Left ventricle myocardium inferior (tissue), 1 donor: ENCODE measurements around the gene EEFSEC. TPM values are rescaled to one million over a fixed set of nuclear protein-coding genes. Genes with fewer than 3 reads are reported as not detected.
"Not testable (repeated sequence)": the region's sequence is repeated elsewhere in the genome, so short reads cannot be mapped to it uniquely, and the experiment has no call there.

Source experiments
- DNase-seq: peaks from one replicate; pipeline ENCODE4 v3.0.0-alpha.2; 2020
- H3K27ac ChIP-seq: fragments of 200-600 bp; replicated peaks from 2 replicates; pipeline ENCODE4 v1.8.0; 2021
- H3K27me3 ChIP-seq: fragments of 200-600 bp; 2 replicates; pipeline ENCODE4 v1.8.0; 2021; ENCODE audit warnings: low read depth
- H3K36me3 ChIP-seq: fragments of 200-600 bp; 2 replicates; pipeline ENCODE4 v1.8.0; 2021
- H3K4me1 ChIP-seq: fragments of 200-600 bp; 2 replicates; pipeline ENCODE4 v1.8.0; 2021
- H3K4me3 ChIP-seq: fragments of 200-600 bp; 2 replicates; pipeline ENCODE4 v1.8.0; 2021; ENCODE audit warnings: mild to moderate bottlenecking, moderate library complexity
- H3K9me3 ChIP-seq: fragments of 200-600 bp; replicated peaks from 2 replicates; pipeline ENCODE4 v1.8.0; 2021
- CTCF ChIP-seq: fragments of 200-600 bp; IDR thresholded peaks from 2 replicates; pipeline ENCODE4 v1.8.0; 2021; ENCODE audit warnings: antibody characterized with exemption, mild to moderate bottlenecking, borderline replicate concordance
- intact Hi-C: fragments of 100-400 bp; cut with micrococcal nuclease; formaldehyde crosslinking; loops from one replicate; pipeline ENCODE4 v1.11.0; 2022
- total RNA-seq: library from RNA; stranded (reverse); fragmentation: NEBNext Ultra II Directional; extraction: Animal tissue kit (Norgen Biotek cat#: 25700); gene quantifications from one replicate; pipeline ENCODE4 v1.2.1, GENCODE V29; 2021
- donor health status: DM: no; HTN: yes; CAD: no; lungs with severe emphysema.

EEFSEC gene
- total RNA-seq, 1 donor from 2014 or later = 23.7 TPM

GRCh38 chr3:128146201-128146600 lies 7.1 kb upstream of the EEFSEC start:
- no peaks in the 10 kb centered on the region for H3K27me3 ChIP-seq
- no peaks in the 10 kb centered on the region for H3K36me3 ChIP-seq
- no peak overlapping the region for H3K27ac ChIP-seq
- intact Hi-C loops = no loop called here
- DNase-seq = no peak
- no peak overlapping the region for H3K4me3 ChIP-seq
- no peaks in the 10 kb centered on the region for H3K9me3 ChIP-seq
- no peak for TF ChIP-seq CTCF
- H3K4me1 ChIP-seq = no peaks in the 10 kb centered on the region

- peak; percentile 35 for DNase-seq
- no peak overlapping the region for H3K27ac ChIP-seq
- no peaks in the 10 kb centered on the region for H3K36me3 ChIP-seq
These were observed 3.6 kb upstream of the EEFSEC start for GRCh38 chr3:128149650-128150049.

GRCh38 chr3:128151758-128152274 lies 1.5 kb upstream of the EEFSEC start:
- intact Hi-C loops = no loop called here

More at GRCh38 chr3:128149650-128150049, 3.6 kb upstream of the EEFSEC start:
- Histone ChIP-seq H3K4me1 (peaks cover 17% of the 10 kb centered on the region), H3K4me3 (no peak overlapping the region), H3K9me3 (no peaks in the 10 kb centered on the region), H3K27me3 (no peaks in the 10 kb centered on the region)
- no peak for TF ChIP-seq CTCF
- intact Hi-C loops = no loop called here

GRCh38 chr3:128152419-128153155 lies 694 bp upstream of the EEFSEC start:
- intact Hi-C loops = no loop called here
- peak overlapping the region; percentile 95 for H3K27ac ChIP-seq

More at GRCh38 chr3:128151758-128152274, 1.5 kb upstream of the EEFSEC start:
- Histone ChIP-seq H3K4me1 (peaks cover 35% of the 10 kb centered on the region), H3K9me3 (no peaks in the 10 kb centered on the region), H3K36me3 (peaks cover 1% of the 10 kb centered on the region), H3K27ac (no peak overlapping the region), H3K27me3 (no peaks in the 10 kb centered on the region), H3K4me3 (no peak overlapping the region)
- no peak for TF ChIP-seq CTCF
- no peak for DNase-seq

GRCh38 chr3:128154354-128154753 lies 1.1 kb downstream of the EEFSEC start:
- peak overlapping the region; percentile 95 for H3K27ac ChIP-seq
- not testable (repeated sequence) for DNase-seq

More at GRCh38 chr3:128152419-128153155, 694 bp upstream of the EEFSEC start:
- H3K4me3 ChIP-seq = peak overlapping the region; percentile 87
- peaks cover 9% of the 10 kb centered on the region for H3K36me3 ChIP-seq
- no peak for DNase-seq
- TF ChIP-seq CTCF = no peak
- H3K4me1 ChIP-seq = peaks cover 37% of the 10 kb centered on the region
- no peaks in the 10 kb centered on the region for H3K27me3 ChIP-seq
- no peaks in the 10 kb centered on the region for H3K9me3 ChIP-seq

More at GRCh38 chr3:128154354-128154753, 1.1 kb downstream of the EEFSEC start:
- intact Hi-C loops, H3K9me3 ChIP-seq, H3K27me3 ChIP-seq: not testable (repeated sequence)
- peaks cover 37% of the 10 kb centered on the region for H3K4me1 ChIP-seq
- H3K36me3 ChIP-seq = peaks cover 12% of the 10 kb centered on the region
- H3K4me3 ChIP-seq = peak overlapping the region; percentile 87
